HCT116 (cell line): ENCODE results near the gene PLA2G12B. TPM values are rescaled to one million over a fixed set of nuclear protein-coding genes. Genes with fewer than 3 reads are reported as not detected.

Experiments
- ATAC-seq: fragments of 200-7000 bp; cut with Tn5 transposase; 2 replicates; pipeline ENCODE4 v1.9.1; 2020; ENCODE audit warnings: mild to moderate bottlenecking, moderate library complexity
- BruUV-seq: library from RNA; stranded (reverse); fragments of 400-500 nt; replicated peaks from 2 replicates; lab custom pipeline; 2021; lab: Mats Ljungman, UMichigan
- CTCF ChIA-PET: fragments of 300-600 bp; sonication (Branson Sonifier 250); formaldehyde crosslinking; loops from one replicate; lab custom pipeline; 2021; ENCODE audit warnings: antibody characterized with exemption; lab: Charles Lee
- POLR2A ChIA-PET: fragments of 300-600, 350-600 bp; sonication (Branson Sonifier 250); formaldehyde crosslinking; loops from one replicate; lab custom pipeline; 2021; ENCODE audit warnings: antibody characterized with exemption; lab: Charles Lee
- RAD21 ChIA-PET, 2 experiments: fragments of 300-600 bp; sonication (Branson Sonifier 250); formaldehyde crosslinking; loops; one replicate each; lab custom pipeline; 2023; ENCODE audit warnings: low total read pairs in 2 of 2; ENCODE audit not compliant: uncharacterized antibody in 2 of 2, unreplicated experiment in 2 of 2, low non-redundant PET in 1 of 2; lab: Charles Lee
- DNase-seq: peaks from one replicate; pipeline ENCODE4 v3.0.0-alpha.2; 2010; ENCODE audit warnings: low read depth, low spot score
- H2AFZ ChIP-seq: fragments of 200-600 bp; shearing (Covaris generic), sonication (generic); 2 replicates; pipeline ENCODE4 v1.6.1; 2017; ENCODE audit warnings: low read depth, mixed run types, mixed read lengths, antibody characterized with exemption, low read length; ENCODE audit not compliant: poor library complexity, severe bottlenecking
- H3K27ac ChIP-seq: 2 replicates; pipeline ENCODE4 v1.5.1; 2012; ENCODE audit warnings: low read depth, low read length
- H3K27me3 ChIP-seq: fragments of 200-600 bp; sonication (generic); 2 replicates; pipeline ENCODE4 v1.6.1; 2016; ENCODE audit warnings: mixed run types, low read length, mixed read lengths; ENCODE audit not compliant: insufficient read depth
- H3K36me3 ChIP-seq, 2 experiments: fragments of 200-500 bp in 1 of 2; fragments of 200-600 bp in 1 of 2; sonication (Bioruptor generic) in 1 of 2; sonication (generic) in 1 of 2; 2 replicates each; pipeline versions ENCODE4 v1.5.1 to v1.6.1; 2014 to 2016; ENCODE audit warnings: low read length in 2 of 2, inconsistent platforms in 1 of 2, mixed read lengths in 1 of 2, mixed run types in 1 of 2; ENCODE audit not compliant: insufficient read depth in 2 of 2, control insufficient read depth in 1 of 2
- H3K4me1 ChIP-seq, 2 experiments: fragments of 200-600 bp in 1 of 2; sonication (generic) in 1 of 2; 2 replicates each; pipeline versions ENCODE4 v1.5.1 to v1.6.1; 2012 to 2017; ENCODE audit warnings: low read length in 2 of 2, inconsistent platforms in 1 of 2, mild to moderate bottlenecking in 1 of 2, mixed read lengths in 1 of 2, mixed run types in 1 of 2, moderate library complexity in 1 of 2; ENCODE audit not compliant: insufficient read depth in 2 of 2, control insufficient read depth in 1 of 2
- H3K4me2 ChIP-seq: fragments of 200-600 bp; sonication (generic); 2 replicates; pipeline ENCODE4 v1.6.1; 2017; ENCODE audit warnings: mixed run types, low read length, mixed read lengths
- H3K4me3 ChIP-seq, 2 experiments: fragments of 200-600 bp in 1 of 2; sonication (generic) in 1 of 2; replicated peaks in 1 of 2; 2 replicates each; pipeline ENCODE4 v1.5.1; 2011 to 2016; ENCODE audit warnings: low read length in 2 of 2, control low read depth in 1 of 2, low read depth in 1 of 2, mild to moderate bottlenecking in 1 of 2, mixed read lengths in 1 of 2, mixed run types in 1 of 2
- H3K79me2 ChIP-seq: fragments of 200-600 bp; sonication (generic); 2 replicates; pipeline ENCODE4 v1.6.1; 2017; ENCODE audit warnings: mild to moderate bottlenecking, mixed run types, low read length, moderate library complexity, mixed read lengths; ENCODE audit not compliant: insufficient read depth
- H3K9ac ChIP-seq: fragments of 200-600 bp; sonication (generic); 2 replicates; pipeline ENCODE4 v1.6.1; 2016; ENCODE audit warnings: low read length, mixed read lengths
- H3K9me2 ChIP-seq: fragments of 200-600 bp; sonication (generic), shearing (Covaris generic); 2 replicates; pipeline ENCODE4 v1.6.1; 2017; ENCODE audit warnings: mixed run types, mild to moderate bottlenecking, moderate library complexity; ENCODE audit not compliant: insufficient read depth
- H3K9me3 ChIP-seq, 2 experiments: fragments of 200-500 bp in 1 of 2; fragments of 200-600 bp in 1 of 2; sonication (Bioruptor generic) in 1 of 2; sonication (generic) in 1 of 2; 2 replicates each; pipeline ENCODE4 v1.6.1; 2014 to 2017; ENCODE audit warnings: low read length in 2 of 2, mixed read lengths in 2 of 2, inconsistent platforms in 1 of 2, low read depth in 1 of 2, mild to moderate bottlenecking in 1 of 2, mixed run types in 1 of 2, moderate library complexity in 1 of 2; ENCODE audit not compliant: control insufficient read depth in 1 of 2, insufficient read depth in 1 of 2
- H4K20me1 ChIP-seq: fragments of 200-600 bp; sonication (generic), shearing (Covaris generic); 2 replicates; pipeline ENCODE4 v1.6.1; 2017; ENCODE audit warnings: mixed run types, mild to moderate bottlenecking, moderate library complexity; ENCODE audit not compliant: insufficient read depth
- CEBPB ChIP-seq: IDR thresholded peaks from 2 replicates; pipeline ENCODE4 v1.6.1; 2012; ENCODE audit warnings: low read depth
- ELF1 ChIP-seq: IDR thresholded peaks from 2 replicates; pipeline ENCODE4 v1.6.1; 2012; ENCODE audit warnings: low read depth, borderline replicate concordance
- EZH2 ChIP-seq: fragments of 200-600 bp; sonication (generic); IDR thresholded peaks from 2 replicates; pipeline ENCODE4 v1.6.1; 2017; ENCODE audit warnings: antibody characterized with exemption, mixed run types
- EZH2phosphoT487 ChIP-seq: fragments of 200-600 bp; IDR thresholded peaks from 2 replicates; pipeline ENCODE4 v1.6.1; 2018; ENCODE audit warnings: antibody characterized with exemption, borderline replicate concordance
- SIN3A ChIP-seq: IDR thresholded peaks from 2 replicates; pipeline ENCODE4 v1.6.1; 2012; ENCODE audit warnings: low read depth
- SP1 ChIP-seq: IDR thresholded peaks from 2 replicates; pipeline ENCODE4 v1.6.1; 2012; ENCODE audit warnings: low read depth
- TCF7L2 ChIP-seq: IDR thresholded peaks from 2 replicates; pipeline ENCODE4 v1.7.0; 2011; ENCODE audit warnings: borderline replicate concordance, inconsistent platforms; ENCODE audit not compliant: insufficient read depth, insufficient read length; ENCODE audit errors: extremely low read depth
- ZNF274 ChIP-seq: fragments of 200-500 bp; sonication (Bioruptor generic); IDR thresholded peaks from 2 replicates; pipeline ENCODE4 v1.6.1; 2014; ENCODE audit warnings: mild to moderate bottlenecking, low read depth, low read length, inconsistent platforms
- intact Hi-C: fragments of 100-400 bp; cut with micrococcal nuclease; formaldehyde crosslinking; loops from 2 replicates; pipeline ENCODE4 v1.10.0; 2022
- total RNA-seq: library from RNA; stranded (reverse); gene quantifications from one replicate; pipeline ENCODE4 v1.2.1, GENCODE V29; 2021; ENCODE audit not compliant: unreplicated experiment
- TF ChIP-seq, protein P1 (sequence below): IDR thresholded peaks from 2 replicates; pipeline ENCODE4 v1.6.1; 2012
- TF ChIP-seq, protein P2 (sequence below): IDR thresholded peaks from 2 replicates; pipeline ENCODE4 v1.6.1; 2012
- TF ChIP-seq, protein P3 (sequence below), 3 experiments: fragments of 200-600 bp in 1 of 3; sonication (generic) in 1 of 3; IDR thresholded peaks in 2 of 3; conservative IDR thresholded peaks in 1 of 3; 2 replicates each; pipeline ENCODE4 v1.5.1; 2012 to 2017; ENCODE audit warnings: low read depth in 2 of 3, low read length in 2 of 3, antibody characterized with exemption in 1 of 3, borderline replicate concordance in 1 of 3, control low read depth in 1 of 3, mild to moderate bottlenecking in 1 of 3, mixed read lengths in 1 of 3, mixed run types in 1 of 3, moderate library complexity in 1 of 3; ENCODE audit not compliant: insufficient read depth in 1 of 3
- TF ChIP-seq, protein P4 (sequence below): IDR thresholded peaks from 2 replicates; pipeline ENCODE4 v1.6.1; 2011; ENCODE audit warnings: mild to moderate bottlenecking, low read length, moderate library complexity; ENCODE audit not compliant: insufficient replicate concordance; ENCODE audit errors: extremely low read depth

Gene PLA2G12B
- total RNA-seq, 1 experiment from 2014 or later = not detected

DNA sequence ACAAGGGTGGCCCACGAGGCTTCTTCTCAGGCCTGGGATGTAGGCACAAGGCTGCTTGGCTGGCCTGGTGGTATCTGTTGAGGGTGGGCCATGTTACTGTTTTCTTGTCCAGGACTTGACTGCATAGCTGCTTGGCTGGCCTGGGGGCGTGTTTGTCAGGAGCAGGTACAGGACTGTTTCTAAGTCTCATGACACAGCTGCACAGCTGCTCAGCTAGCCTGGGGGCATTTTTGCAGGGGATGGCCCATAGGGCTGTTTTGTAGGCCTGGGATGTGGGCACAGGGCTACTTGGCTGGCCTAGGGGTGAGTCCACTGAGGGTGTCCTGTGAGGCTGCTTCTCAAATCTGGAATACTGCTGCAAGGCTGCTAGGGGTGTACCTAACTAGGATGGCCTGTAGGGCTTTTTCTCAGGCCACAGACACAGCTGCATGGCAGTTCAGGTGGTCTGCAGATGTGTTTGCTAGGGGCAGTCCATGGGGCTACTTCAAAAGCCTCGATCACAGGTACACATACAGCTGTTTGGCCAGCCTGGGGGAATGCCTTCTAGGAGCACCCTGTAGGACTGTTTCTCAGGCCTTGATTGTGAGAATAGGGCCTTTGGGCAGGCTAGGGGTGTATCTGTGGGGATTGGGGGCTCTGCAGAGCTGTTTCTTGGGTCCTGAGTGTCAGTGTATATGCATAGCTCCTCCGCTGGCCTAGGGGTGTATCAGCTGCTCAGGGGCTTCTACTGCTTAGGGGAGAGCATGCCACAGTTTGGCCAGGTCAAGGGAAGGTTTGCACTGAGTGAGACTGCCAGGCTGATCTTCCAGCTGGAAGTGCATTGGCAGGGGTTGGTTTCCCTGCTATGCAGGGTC is 26.6 kb upstream of the PLA2G12B start (continued):
- TF ChIP-seq, protein P1, sequence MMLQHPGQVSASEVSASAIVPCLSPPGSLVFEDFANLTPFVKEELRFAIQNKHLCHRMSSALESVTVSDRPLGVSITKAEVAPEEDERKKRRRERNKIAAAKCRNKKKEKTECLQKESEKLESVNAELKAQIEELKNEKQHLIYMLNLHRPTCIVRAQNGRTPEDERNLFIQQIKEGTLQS = no peak
- TF ChIP-seq TCF7L2 (no peak), SP1 (no peak)
- TF ChIP-seq, protein P2, sequence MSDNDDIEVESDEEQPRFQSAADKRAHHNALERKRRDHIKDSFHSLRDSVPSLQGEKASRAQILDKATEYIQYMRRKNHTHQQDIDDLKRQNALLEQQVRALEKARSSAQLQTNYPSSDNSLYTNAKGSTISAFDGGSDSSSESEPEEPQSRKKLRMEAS = no peak

DNA sequence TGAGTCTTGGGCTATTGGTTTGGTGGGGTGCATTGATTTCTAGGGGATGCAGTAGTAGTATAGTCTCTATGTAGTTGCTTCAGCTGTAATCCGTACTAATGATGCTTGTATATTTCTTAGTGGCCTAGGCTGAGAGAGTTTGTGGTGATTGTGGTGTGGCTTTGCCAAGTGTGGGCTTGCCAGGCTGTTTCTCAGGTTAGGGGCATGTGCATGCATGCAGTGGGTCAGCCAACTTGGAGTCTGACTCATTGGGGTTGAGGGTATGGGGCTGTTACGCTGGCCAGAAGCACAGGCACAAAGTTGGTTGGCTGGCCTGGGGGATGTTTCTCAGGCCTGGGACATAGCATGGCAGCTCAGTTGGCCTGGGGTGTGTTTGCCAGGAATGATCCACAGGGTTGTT is 25.7 kb upstream of the PLA2G12B start:
- POLR2A ChIA-PET = no interaction called here
- no peak for TF ChIP-seq CEBPB
- TF ChIP-seq EZH2 = no peak
- TF ChIP-seq, protein P3, sequence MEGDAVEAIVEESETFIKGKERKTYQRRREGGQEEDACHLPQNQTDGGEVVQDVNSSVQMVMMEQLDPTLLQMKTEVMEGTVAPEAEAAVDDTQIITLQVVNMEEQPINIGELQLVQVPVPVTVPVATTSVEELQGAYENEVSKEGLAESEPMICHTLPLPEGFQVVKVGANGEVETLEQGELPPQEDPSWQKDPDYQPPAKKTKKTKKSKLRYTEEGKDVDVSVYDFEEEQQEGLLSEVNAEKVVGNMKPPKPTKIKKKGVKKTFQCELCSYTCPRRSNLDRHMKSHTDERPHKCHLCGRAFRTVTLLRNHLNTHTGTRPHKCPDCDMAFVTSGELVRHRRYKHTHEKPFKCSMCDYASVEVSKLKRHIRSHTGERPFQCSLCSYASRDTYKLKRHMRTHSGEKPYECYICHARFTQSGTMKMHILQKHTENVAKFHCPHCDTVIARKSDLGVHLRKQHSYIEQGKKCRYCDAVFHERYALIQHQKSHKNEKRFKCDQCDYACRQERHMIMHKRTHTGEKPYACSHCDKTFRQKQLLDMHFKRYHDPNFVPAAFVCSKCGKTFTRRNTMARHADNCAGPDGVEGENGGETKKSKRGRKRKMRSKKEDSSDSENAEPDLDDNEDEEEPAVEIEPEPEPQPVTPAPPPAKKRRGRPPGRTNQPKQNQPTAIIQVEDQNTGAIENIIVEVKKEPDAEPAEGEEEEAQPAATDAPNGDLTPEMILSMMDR (IDR thresholded peaks at IDR 0.05 in 2 of 3, conservative IDR thresholded peaks at IDR 0.05 in 1 of 3; ENCODE audit: borderline replicate concordance in 1 of 3, insufficient read depth in 1 of 3, low read depth in 2 of 3, low read length in 2 of 3) = no peak
- no peak for TF ChIP-seq TCF7L2
- TF ChIP-seq SIN3A = no peak
- no peak for TF ChIP-seq EZH2phosphoT487
- TF ChIP-seq, protein P1 = no peak
- TF ChIP-seq ZNF274 = no peak
- no peak for TF ChIP-seq ELF1
- TF ChIP-seq, protein P4, sequence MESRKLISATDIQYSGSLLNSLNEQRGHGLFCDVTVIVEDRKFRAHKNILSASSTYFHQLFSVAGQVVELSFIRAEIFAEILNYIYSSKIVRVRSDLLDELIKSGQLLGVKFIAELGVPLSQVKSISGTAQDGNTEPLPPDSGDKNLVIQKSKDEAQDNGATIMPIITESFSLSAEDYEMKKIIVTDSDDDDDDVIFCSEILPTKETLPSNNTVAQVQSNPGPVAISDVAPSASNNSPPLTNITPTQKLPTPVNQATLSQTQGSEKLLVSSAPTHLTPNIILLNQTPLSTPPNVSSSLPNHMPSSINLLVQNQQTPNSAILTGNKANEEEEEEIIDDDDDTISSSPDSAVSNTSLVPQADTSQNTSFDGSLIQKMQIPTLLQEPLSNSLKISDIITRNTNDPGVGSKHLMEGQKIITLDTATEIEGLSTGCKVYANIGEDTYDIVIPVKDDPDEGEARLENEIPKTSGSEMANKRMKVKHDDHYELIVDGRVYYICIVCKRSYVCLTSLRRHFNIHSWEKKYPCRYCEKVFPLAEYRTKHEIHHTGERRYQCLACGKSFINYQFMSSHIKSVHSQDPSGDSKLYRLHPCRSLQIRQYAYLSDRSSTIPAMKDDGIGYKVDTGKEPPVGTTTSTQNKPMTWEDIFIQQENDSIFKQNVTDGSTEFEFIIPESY = no peak
- TF ChIP-seq, all 23 proteins: peak for 0
- intact Hi-C loops = no loop called here
- Histone ChIP-seq H3K79me2 (no peaks in the 10 kb centered on the region), H3K9me2 (no peaks in the 10 kb centered on the region), H3K4me3 (no peak overlapping the region), H3K9me3 (peaks cover 7 to 12% of the 10 kb centered on the region in 2 experiments; a peak in 3 of 4 replicates), H3K27ac (no peak overlapping the region), H3K27me3 (no peaks in the 10 kb centered on the region), H2AFZ (no peak overlapping the region), H3K4me1 (no peaks in the 10 kb centered on the region), H3K9ac (no peak overlapping the region), H4K20me1 (no peaks in the 10 kb centered on the region), H3K4me2 (no peak overlapping the region), H3K36me3 (no peaks in the 10 kb centered on the region)
- ATAC-seq (no peak), DNase-seq (no peak)
- ChIA-PET RAD21 (no interaction called here), CTCF (no interaction called here)
- BruUV-seq = no TSS peak
